ENCODE measurements around the gene ACIN1. TPM values are rescaled to one million over a fixed set of nuclear protein-coding genes. Genes with fewer than 3 reads are reported as not detected.

Gene ACIN1
- total RNA-seq, 1 experiment from 2014 or later: 333 TPM

DNA sequence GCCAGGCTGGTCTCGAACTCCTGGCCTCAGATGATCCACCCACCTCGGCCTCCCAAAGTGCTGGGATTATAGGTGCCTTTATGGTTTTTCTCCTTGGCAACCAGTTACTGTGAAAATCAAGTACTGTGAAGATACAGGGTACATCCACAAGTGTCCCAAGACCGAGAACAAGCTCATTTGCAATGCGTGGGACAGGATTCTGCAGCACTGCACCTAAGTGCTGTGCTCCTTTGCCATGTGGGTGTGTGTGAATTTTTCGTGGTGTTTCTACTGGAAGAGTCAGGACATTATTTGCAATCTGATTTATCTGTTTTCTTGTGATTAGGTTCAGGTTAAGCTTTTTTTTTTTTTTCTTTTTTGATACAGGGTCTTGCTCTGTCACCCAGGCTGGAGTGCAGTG is 77.8 kb downstream of the ACIN1 start:
- H2BK120ac ChIP-seq (ENCODE audit: low read depth, low read length, poor library complexity, severe bottlenecking): no peak overlapping the region
- no peak overlapping the region for H3K14ac ChIP-seq (ENCODE audit: insufficient read depth, low read length)
- H3K23me2 ChIP-seq (ENCODE audit: insufficient read length, low read depth, low read length, poor library complexity, severe bottlenecking): no peaks in the 10 kb centered on the region
- Mint-ChIP-seq H3K27ac (no peak overlapping the region), H3K4me3 (no peak overlapping the region), H3K4me1 (peaks cover 15 to 16% of the 10 kb centered on the region in 2 experiments), H3K27me3 (ENCODE audit: low read depth) (no peaks in the 10 kb centered on the region), H3K9me3 (no peaks in the 10 kb centered on the region), H3K36me3 (ENCODE audit: insufficient read depth in 1 of 3, low read depth in 3 of 3) (no peaks in the 10 kb centered on the region)
- TF ChIP-seq CTCF (conservative IDR thresholded peaks at IDR 0.05): no peak
- H4K20me1 ChIP-seq (ENCODE audit: control insufficient read depth, insufficient read depth, insufficient read length): no peaks in the 10 kb centered on the region
- H3T11ph ChIP-seq (ENCODE audit: low read length): no peak overlapping the region
- WGBS (ENCODE audit: extremely low coverage, insufficient read length, low lambda C conversion rate): no CpG with 5 or more reads among the region's 5 CpGs
- H4K5ac ChIP-seq (ENCODE audit: insufficient read length, low read depth, low read length): no peak overlapping the region
- H2BK5ac ChIP-seq (ENCODE audit: insufficient read length, low read length): no peak overlapping the region
- no peak overlapping the region for H2BK12ac ChIP-seq (ENCODE audit: insufficient read length, low read depth, low read length)
- H3K56ac ChIP-seq (ENCODE audit: insufficient read length, low read depth, low read length): no peak overlapping the region
- H3K4ac ChIP-seq (ENCODE audit: low read depth, low read length): no peak overlapping the region
- DNase-seq: no peak
- no peak overlapping the region for H2AFZ ChIP-seq (ENCODE audit: low read length)
- no peak overlapping the region for H3K18ac ChIP-seq (ENCODE audit: insufficient read length, low read depth, low read length)
- no peak overlapping the region for H4K8ac ChIP-seq (replicated peaks; ENCODE audit: insufficient read length, low read depth, low read length)
- H3K27me3 ChIP-seq (ENCODE audit: insufficient read depth, low read length): no peaks in the 10 kb centered on the region
- H3K9ac ChIP-seq (ENCODE audit: extremely low read depth, insufficient read length, low read length): no peak overlapping the region
- H3K4me2 ChIP-seq (ENCODE audit: insufficient read depth, insufficient read length, low read length): no peak overlapping the region
- no peak overlapping the region for H4K91ac ChIP-seq (ENCODE audit: insufficient read length, low read depth, low read length)
- H3K23ac ChIP-seq (ENCODE audit: insufficient read length, low read depth, low read length): no peak overlapping the region
- H2BK15ac ChIP-seq (ENCODE audit: low read depth, low read length): no peak overlapping the region
- no peaks in the 10 kb centered on the region for H3K4me1 ChIP-seq (ENCODE audit: insufficient read depth, low read length)
- H3K79me1 ChIP-seq (ENCODE audit: insufficient read depth, low read depth, low read length, poor library complexity, severe bottlenecking): no peaks in the 10 kb centered on the region
- H3K27ac ChIP-seq (ENCODE audit: insufficient read length, low read depth, low read length): no peak overlapping the region
- H2AK5ac ChIP-seq (ENCODE audit: insufficient read length, low read length): no peak overlapping the region
- H2BK20ac ChIP-seq (ENCODE audit: low read depth, low read length, poor library complexity, severe bottlenecking): no peak overlapping the region
- no peaks in the 10 kb centered on the region for H3K79me2 ChIP-seq (ENCODE audit: insufficient read depth, low read length)
- H3K9me3 ChIP-seq (ENCODE audit: control insufficient read depth, low read depth, low read length): no peaks in the 10 kb centered on the region
